GM12878 (cell line): ENCODE measurements around the gene TRIM37. TPM values are rescaled to one million over a fixed set of nuclear protein-coding genes. Genes with fewer than 3 reads are reported as not detected.

Source experiments
- ASH2L ChIP-seq: fragments of 300-600, 200-600 bp; sonication (generic); IDR thresholded peaks from 2 replicates; pipeline ENCODE4 v1.6.1; 2017; ENCODE audit warnings: low read depth, mild to moderate bottlenecking, borderline replicate concordance
- BHLHE40 ChIP-seq, 2 experiments: fragments of 450-650 bp in 1 of 2; IDR thresholded peaks; 2 replicates each; pipeline ENCODE4 v1.6.1; 2011 to 2017; ENCODE audit warnings: low read depth in 2 of 2, borderline replicate concordance in 1 of 2, improper control_type of control experiment in 1 of 2, low read length in 1 of 2, mild to moderate bottlenecking in 1 of 2
- CEBPB ChIP-seq, 2 experiments: fragments of 150-350 bp in 1 of 2; IDR thresholded peaks; 2 replicates each; pipeline ENCODE4 v1.6.1; 2012 to 2014; ENCODE audit warnings: low read depth in 2 of 2, low read length in 2 of 2, borderline replicate concordance in 1 of 2, inconsistent platforms in 1 of 2
- FOS ChIP-seq: IDR thresholded peaks from 3 replicates; pipeline ENCODE4 v1.6.1; 2011; ENCODE audit warnings: borderline replicate concordance; ENCODE audit not compliant: insufficient read length; ENCODE audit errors: extremely low read depth
- JUND ChIP-seq: IDR thresholded peaks from 2 replicates; pipeline ENCODE4 v1.6.1; 2012; ENCODE audit warnings: low read depth, mild to moderate bottlenecking, low read length, improper control_type of control experiment, moderate library complexity
- KLF5 ChIP-seq: fragments of 450-650 bp; IDR thresholded peaks from 2 replicates; pipeline ENCODE4 v1.6.1; 2014; ENCODE audit warnings: mild to moderate bottlenecking; ENCODE audit not compliant: partially characterized antibody
- MEF2A ChIP-seq: IDR thresholded peaks from 2 replicates; pipeline ENCODE4 v1.6.1; 2011; ENCODE audit warnings: low read depth, mild to moderate bottlenecking, low read length, moderate library complexity; ENCODE audit not compliant: insufficient read depth
- MEF2B ChIP-seq: fragments of 450-650 bp; IDR thresholded peaks from 2 replicates; pipeline ENCODE4 v1.6.1; 2018; ENCODE audit warnings: mild to moderate bottlenecking, moderate library complexity; ENCODE audit not compliant: partially characterized antibody, poor library complexity, severe bottlenecking
- NFIC ChIP-seq: IDR thresholded peaks from 2 replicates; pipeline ENCODE4 v1.6.1; 2012; ENCODE audit warnings: low read depth, mild to moderate bottlenecking, inconsistent platforms, low read length, moderate library complexity
- NR2C2 ChIP-seq: IDR thresholded peaks from 2 replicates; pipeline ENCODE4 v1.6.1; 2011; ENCODE audit warnings: borderline replicate concordance, low read depth; ENCODE audit not compliant: control insufficient read depth, insufficient read length
- PAX5 ChIP-seq: IDR thresholded peaks from 2 replicates; pipeline ENCODE4 v1.6.1; 2011; ENCODE audit warnings: low read depth, low read length, borderline replicate concordance
- PAX8 ChIP-seq: fragments of 450-650 bp; IDR thresholded peaks from 2 replicates; pipeline ENCODE4 v1.6.1; 2017; ENCODE audit warnings: mild to moderate bottlenecking, moderate library complexity
- RAD51 ChIP-seq: fragments of 450-650 bp; IDR thresholded peaks from 2 replicates; pipeline ENCODE4 v1.6.1; 2016; ENCODE audit warnings: moderate library complexity, mild to moderate bottlenecking, inconsistent platforms
- RCOR1 ChIP-seq: conservative IDR thresholded peaks from 2 replicates; pipeline ENCODE4 v1.6.1; 2012; ENCODE audit warnings: low read depth, low read length, improper control_type of control experiment
- SMC3 ChIP-seq: IDR thresholded peaks from 2 replicates; pipeline ENCODE4 v1.6.1; 2011; ENCODE audit warnings: low read length, improper control_type of control experiment, borderline replicate concordance
- SP1 ChIP-seq: IDR thresholded peaks from one replicate; pipeline ENCODE4 v1.6.1; 2011; ENCODE audit warnings: low read depth, low read length
- TCF12 ChIP-seq: IDR thresholded peaks from 2 replicates; pipeline ENCODE4 v1.6.1; 2011; ENCODE audit warnings: low read depth, mild to moderate bottlenecking, low read length
- TCF7 ChIP-seq: IDR thresholded peaks from 2 replicates; pipeline ENCODE4 v1.6.1; 2014; ENCODE audit warnings: antibody characterized with exemption, borderline replicate concordance
- ZNF207 ChIP-seq: fragments of 450-650 bp; IDR thresholded peaks from 2 replicates; pipeline ENCODE4 v1.6.1; 2014; ENCODE audit warnings: antibody characterized with exemption, mild to moderate bottlenecking, borderline replicate concordance
- ZNF622 ChIP-seq: fragments of 450-650 bp; IDR thresholded peaks from 2 replicates; pipeline ENCODE4 v1.6.1; 2017; ENCODE audit warnings: mild to moderate bottlenecking, inconsistent platforms
- ZSCAN29 ChIP-seq: fragments of 450-650 bp; IDR thresholded peaks from 2 replicates; pipeline ENCODE4 v1.6.1; 2017; ENCODE audit warnings: mild to moderate bottlenecking, moderate library complexity
- ZZZ3 ChIP-seq: IDR thresholded peaks from 2 replicates; pipeline ENCODE4 v1.6.1; 2011; ENCODE audit warnings: low read depth; ENCODE audit not compliant: control insufficient read depth, insufficient read length
- polyA plus RNA-seq, 11 experiments: library from polyadenylated mRNA; depleted of rRNA in 4 of 11; unstranded in 6 of 11; stranded (reverse) in 5 of 11; fragments of >200 nt; fragmentation: Nextera tagmentation in 4 of 11; fragmentation: Illumina TruSeq in 1 of 11; extraction: Ambion mirVana in 4 of 11; extraction: Trizol in 1 of 11; gene quantifications; 1 replicate in 1 of 11; 2 replicates in 10 of 11; pipeline versions ENCODE4 v1.2.1 to v1.2.3, GENCODE V29; 2011 to 2016; ENCODE audit warnings: inconsistent platforms in 2 of 11, missing spikeins in 2 of 11, low read depth in 1 of 11
- total RNA-seq, 4 experiments: library from RNA; depleted of rRNA in 3 of 4; stranded (reverse); fragments of >200 nt in 3 of 4; fragmentation: Illumina TruSeq in 1 of 4; extraction: Trizol in 1 of 4; gene quantifications; 2 replicates each; pipeline versions ENCODE4 v1.2.1 to v1.2.3, GENCODE V29; 2013 to 2021
- TF ChIP-seq, protein P1 (sequence below): fragments of 450-650 bp; formaldehyde crosslinking; IDR thresholded peaks from 2 replicates; pipeline ENCODE4 v1.4.0; 2022; ENCODE audit warnings: mild to moderate bottlenecking, moderate library complexity
- TF ChIP-seq, protein P2 (sequence below): IDR thresholded peaks from 2 replicates; pipeline ENCODE4 v1.6.1; 2012; ENCODE audit warnings: low read depth, low read length, improper control_type of control experiment
- TF ChIP-seq, protein P3 (sequence below): IDR thresholded peaks from 2 replicates; pipeline ENCODE4 v1.6.1; 2011; ENCODE audit warnings: low read depth, low read length, improper control_type of control experiment, borderline replicate concordance
- TF ChIP-seq, protein P4 (sequence below): fragments of 450-650 bp; IDR thresholded peaks from 2 replicates; pipeline ENCODE4 v1.6.1; 2014; ENCODE audit warnings: mild to moderate bottlenecking

TRIM37 gene
- total and polyA plus RNA-seq, 10 of the 15 experiments (the other 5 are each of a cell fraction or from before 2014, with no cell fraction given): 4.8 to 20.6 (median 18.1) TPM

DNA sequence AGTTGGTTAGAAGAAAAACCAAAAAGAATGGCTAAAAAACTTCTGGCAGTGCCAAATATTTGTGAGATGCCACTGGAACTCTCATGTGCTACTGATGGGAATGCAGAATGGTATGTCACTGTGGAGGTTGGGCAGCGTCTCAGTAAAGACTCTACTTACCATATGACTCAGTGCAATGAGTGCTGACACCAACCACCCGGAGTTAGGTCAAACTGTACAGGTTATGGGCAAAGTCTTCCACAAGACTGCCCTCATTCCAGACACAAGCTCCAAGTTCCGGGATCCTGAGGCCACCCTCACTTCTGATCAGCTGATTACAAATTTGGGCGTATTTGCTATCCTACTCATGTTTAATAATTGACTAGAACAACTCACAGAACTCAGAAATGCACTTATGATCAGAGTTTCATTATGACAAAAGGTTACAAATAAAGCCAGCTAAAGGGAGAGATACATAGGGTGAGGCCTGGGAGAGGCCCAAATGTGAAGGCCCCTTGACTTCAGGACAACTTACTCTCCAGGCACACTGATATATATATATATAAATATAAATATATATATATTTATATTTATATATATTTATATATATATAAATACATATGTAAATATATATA lies 114.9 kb downstream of the TRIM37 start (continued):
- no peak for TF ChIP-seq MEF2B
- TF ChIP-seq, protein P1, sequence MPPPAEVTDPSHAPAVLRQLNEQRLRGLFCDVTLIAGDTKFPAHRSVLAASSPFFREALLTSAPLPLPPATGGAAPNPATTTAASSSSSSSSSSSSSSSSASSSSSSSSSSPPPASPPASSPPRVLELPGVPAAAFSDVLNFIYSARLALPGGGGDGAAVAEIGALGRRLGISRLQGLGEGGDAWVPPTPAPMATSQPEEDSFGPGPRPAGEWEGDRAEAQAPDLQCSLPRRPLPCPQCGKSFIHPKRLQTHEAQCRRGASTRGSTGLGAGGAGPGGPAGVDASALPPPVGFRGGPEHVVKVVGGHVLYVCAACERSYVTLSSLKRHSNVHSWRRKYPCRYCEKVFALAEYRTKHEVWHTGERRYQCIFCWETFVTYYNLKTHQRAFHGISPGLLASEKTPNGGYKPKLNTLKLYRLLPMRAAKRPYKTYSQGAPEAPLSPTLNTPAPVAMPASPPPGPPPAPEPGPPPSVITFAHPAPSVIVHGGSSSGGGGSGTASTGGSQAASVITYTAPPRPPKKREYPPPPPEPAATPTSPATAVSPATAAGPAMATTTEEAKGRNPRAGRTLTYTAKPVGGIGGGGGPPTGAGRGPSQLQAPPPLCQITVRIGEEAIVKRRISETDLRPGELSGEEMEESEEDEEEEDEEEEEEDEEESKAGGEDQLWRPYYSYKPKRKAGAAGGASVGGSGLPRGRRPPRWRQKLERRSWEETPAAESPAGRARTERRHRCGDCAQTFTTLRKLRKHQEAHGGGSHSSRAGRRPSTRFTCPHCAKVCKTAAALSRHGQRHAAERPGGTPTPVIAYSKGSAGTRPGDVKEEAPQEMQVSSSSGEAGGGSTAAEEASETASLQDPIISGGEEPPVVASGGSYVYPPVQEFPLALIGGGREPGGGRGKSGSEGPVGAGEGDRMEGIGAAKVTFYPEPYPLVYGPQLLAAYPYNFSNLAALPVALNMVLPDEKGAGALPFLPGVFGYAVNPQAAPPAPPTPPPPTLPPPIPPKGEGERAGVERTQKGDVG: no peak
- TF ChIP-seq ZNF622: no peak
- no peak for TF ChIP-seq SP1
- TF ChIP-seq NFIC: peak; percentile 36; the same call in 1 of the 2 replicates
- TF ChIP-seq, protein P2, sequence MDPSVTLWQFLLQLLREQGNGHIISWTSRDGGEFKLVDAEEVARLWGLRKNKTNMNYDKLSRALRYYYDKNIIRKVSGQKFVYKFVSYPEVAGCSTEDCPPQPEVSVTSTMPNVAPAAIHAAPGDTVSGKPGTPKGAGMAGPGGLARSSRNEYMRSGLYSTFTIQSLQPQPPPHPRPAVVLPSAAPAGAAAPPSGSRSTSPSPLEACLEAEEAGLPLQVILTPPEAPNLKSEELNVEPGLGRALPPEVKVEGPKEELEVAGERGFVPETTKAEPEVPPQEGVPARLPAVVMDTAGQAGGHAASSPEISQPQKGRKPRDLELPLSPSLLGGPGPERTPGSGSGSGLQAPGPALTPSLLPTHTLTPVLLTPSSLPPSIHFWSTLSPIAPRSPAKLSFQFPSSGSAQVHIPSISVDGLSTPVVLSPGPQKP: no peak
- TF ChIP-seq PAX5: no peak
- no peak for TF ChIP-seq KLF5
- no peak for TF ChIP-seq JUND
- TF ChIP-seq ZZZ3: no peak
- TF ChIP-seq SMC3: no peak
- no peak; the same call in 1 of the 2 replicates for TF ChIP-seq ZSCAN29
- TF ChIP-seq, protein P3, sequence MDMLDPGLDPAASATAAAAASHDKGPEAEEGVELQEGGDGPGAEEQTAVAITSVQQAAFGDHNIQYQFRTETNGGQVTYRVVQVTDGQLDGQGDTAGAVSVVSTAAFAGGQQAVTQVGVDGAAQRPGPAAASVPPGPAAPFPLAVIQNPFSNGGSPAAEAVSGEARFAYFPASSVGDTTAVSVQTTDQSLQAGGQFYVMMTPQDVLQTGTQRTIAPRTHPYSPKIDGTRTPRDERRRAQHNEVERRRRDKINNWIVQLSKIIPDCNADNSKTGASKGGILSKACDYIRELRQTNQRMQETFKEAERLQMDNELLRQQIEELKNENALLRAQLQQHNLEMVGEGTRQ: no peak
- no peak for TF ChIP-seq CEBPB (IDR thresholded peaks at IDR 0.05; ENCODE audit: borderline replicate concordance in 1 of 2, low read depth in 2 of 2, low read length in 2 of 2)
- no peak for TF ChIP-seq TCF7
- no peak for TF ChIP-seq PAX8
- TF ChIP-seq MEF2A: no peak
- no peak for TF ChIP-seq RCOR1
- no peak for TF ChIP-seq FOS
- no peak for TF ChIP-seq ZNF207
- peak; percentile 64 for TF ChIP-seq RAD51
- no peak for TF ChIP-seq NR2C2
- TF ChIP-seq, protein P4, sequence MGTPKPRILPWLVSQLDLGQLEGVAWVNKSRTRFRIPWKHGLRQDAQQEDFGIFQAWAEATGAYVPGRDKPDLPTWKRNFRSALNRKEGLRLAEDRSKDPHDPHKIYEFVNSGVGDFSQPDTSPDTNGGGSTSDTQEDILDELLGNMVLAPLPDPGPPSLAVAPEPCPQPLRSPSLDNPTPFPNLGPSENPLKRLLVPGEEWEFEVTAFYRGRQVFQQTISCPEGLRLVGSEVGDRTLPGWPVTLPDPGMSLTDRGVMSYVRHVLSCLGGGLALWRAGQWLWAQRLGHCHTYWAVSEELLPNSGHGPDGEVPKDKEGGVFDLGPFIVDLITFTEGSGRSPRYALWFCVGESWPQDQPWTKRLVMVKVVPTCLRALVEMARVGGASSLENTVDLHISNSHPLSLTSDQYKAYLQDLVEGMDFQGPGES: no peak
- 0 out of 4 replicates have a peak, but pooled peaks of 1 of the 2 experiments have one; percentile 8 for TF ChIP-seq BHLHE40 (IDR thresholded peaks at IDR 0.05; ENCODE audit: borderline replicate concordance in 1 of 2, low read depth in 2 of 2, low read length in 1 of 2)
- TF ChIP-seq ASH2L: no peak
- no peak for TF ChIP-seq TCF12
